ENCODE results near the gene PHC2. TPM values are rescaled to one million over a fixed set of nuclear protein-coding genes. Genes with fewer than 3 reads are reported as not detected.

Gene PHC2
- total and polyA plus RNA-seq, 11 donors: 79.7 to 194 (median 99.4) TPM

DNA sequence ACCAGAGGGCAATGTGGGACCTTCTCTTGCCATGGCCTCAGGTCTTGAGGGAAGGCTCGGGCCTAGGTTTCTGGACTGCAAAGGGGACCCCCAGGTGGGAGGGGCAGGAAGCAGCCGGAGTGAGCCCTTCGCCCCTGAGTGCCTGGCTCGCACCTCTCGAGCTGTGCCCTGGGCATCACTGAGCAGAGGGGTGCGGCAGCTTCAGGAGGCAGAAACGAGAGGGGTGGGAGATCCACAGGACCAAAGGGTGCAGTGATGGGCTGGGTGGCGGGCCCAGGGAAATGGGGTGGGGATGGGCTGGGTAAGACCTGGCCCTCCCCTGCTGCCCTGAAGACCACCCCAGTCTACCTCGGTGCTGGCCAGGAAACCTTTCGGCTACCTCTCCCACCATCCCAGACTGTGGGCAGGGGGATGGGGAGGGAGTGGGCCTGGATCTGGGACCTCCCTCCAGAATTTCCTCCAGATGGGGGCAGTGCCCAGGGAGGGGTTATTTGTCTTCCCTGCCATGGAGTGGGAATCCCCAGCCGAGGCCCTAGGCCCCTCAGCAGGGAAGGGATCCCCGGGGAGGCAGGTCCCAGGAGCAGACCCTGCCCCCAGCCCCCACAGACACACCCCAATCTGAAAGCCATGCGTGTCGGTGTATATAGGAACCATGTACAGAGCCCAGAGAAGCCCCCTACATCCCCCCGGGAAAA is 131.3 kb downstream of the PHC2 start:
- DNase-seq (peak in 1 of 5 donors; percentile 9), ATAC-seq (no peak)
- H3K27ac ChIP-seq: peak overlapping the region in 1 of 12 donors; percentile 56
- no peaks in the 10 kb centered on the region for H3K9me3 ChIP-seq
- H3K36me3 ChIP-seq: peaks cover 0 to 54% (median 48%) of the 10 kb centered on the region in 9 donors
- intact Hi-C loops (cut with DNase I): loop anchor here (2.0 to 10.0 kb wide), 16 partner anchors 42 to 315 kb away; partner anchors contain the start of genes ZSCAN20 (in 2 of the 10) and ZNF362 (in 1 of the 10)
- H3K4me1 ChIP-seq: peaks cover 0 to 30% (median 16%) of the 10 kb centered on the region in 12 donors
- TF ChIP-seq, protein P1, sequence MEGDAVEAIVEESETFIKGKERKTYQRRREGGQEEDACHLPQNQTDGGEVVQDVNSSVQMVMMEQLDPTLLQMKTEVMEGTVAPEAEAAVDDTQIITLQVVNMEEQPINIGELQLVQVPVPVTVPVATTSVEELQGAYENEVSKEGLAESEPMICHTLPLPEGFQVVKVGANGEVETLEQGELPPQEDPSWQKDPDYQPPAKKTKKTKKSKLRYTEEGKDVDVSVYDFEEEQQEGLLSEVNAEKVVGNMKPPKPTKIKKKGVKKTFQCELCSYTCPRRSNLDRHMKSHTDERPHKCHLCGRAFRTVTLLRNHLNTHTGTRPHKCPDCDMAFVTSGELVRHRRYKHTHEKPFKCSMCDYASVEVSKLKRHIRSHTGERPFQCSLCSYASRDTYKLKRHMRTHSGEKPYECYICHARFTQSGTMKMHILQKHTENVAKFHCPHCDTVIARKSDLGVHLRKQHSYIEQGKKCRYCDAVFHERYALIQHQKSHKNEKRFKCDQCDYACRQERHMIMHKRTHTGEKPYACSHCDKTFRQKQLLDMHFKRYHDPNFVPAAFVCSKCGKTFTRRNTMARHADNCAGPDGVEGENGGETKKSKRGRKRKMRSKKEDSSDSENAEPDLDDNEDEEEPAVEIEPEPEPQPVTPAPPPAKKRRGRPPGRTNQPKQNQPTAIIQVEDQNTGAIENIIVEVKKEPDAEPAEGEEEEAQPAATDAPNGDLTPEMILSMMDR (IDR thresholded peaks at IDR 0.05): no peak
- TF ChIP-seq POLR2A (IDR thresholded peaks at IDR 0.05): no peak
- H3K27me3 ChIP-seq: no peaks in the 10 kb centered on the region
- no peak overlapping the region for H3K4me3 ChIP-seq
- 90 to 92% (median 92%) methylated on average over 15 of the region's 15 CpGs for WGBS, 4 donors

DNA sequence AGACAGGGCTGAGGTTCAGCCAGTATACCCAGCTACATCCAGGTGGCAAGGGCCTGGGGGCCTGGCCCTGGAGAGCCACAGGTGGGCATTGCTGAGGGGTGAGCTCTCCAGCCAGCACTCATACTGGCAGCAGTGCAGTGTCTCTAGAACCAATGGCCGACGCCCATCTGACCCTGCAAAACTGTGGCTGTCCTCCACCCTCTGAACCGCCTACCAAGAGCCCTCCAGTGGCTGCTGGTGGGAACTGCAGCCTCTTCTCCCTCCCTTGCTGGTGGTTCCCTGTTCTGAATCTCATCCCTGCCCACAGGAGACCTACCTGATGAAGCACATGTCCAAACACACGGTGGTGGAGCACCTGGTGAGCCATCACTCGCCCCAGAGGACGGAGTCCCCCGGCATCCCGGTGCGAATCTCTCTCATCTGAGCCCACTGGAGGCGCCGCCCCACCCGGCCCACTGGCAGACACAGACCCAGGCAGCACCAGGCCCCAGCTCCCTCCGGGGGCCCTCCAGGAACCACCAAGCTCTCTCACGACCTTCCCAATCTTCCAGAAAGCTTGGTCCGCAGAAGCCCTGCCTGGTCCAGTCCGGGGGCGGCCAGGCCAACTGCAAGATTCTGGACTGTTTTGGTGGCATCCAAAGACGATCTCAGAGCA is 132.1 kb downstream of the PHC2 start:
- intact Hi-C loops (cut with DNase I): loop anchor here (2.0 to 10.0 kb wide), 15 partner anchors 41 to 316 kb away; partner anchors contain the start of genes ZSCAN20 (in 2 of the 10) and ZNF362 (in 1 of the 10)
- H3K27me3 ChIP-seq: no peaks in the 10 kb centered on the region
- peaks cover 0 to 30% (median 16%) of the 10 kb centered on the region in 12 donors for H3K4me1 ChIP-seq
- H3K27ac ChIP-seq: peak overlapping the region in 2 of 12 donors; percentile 30 to 56
- 70 to 74% (median 71%) methylated on average over 17 to 18 of the region's 18 CpGs for WGBS, 4 donors
- ATAC-seq (peak; percentile 63 to 73 (median 68)), DNase-seq (peak; percentile 71 to 81 (median 78))
- no peaks in the 10 kb centered on the region for H3K9me3 ChIP-seq
- H3K4me3 ChIP-seq: no peak overlapping the region
- peaks cover 0 to 63% (median 56%) of the 10 kb centered on the region in 9 donors for H3K36me3 ChIP-seq
- TF ChIP-seq, protein P1 (IDR thresholded peaks at IDR 0.05): peak; percentile 81 to 95 (median 92)
- no peak for TF ChIP-seq POLR2A (IDR thresholded peaks at IDR 0.05)

DNA sequence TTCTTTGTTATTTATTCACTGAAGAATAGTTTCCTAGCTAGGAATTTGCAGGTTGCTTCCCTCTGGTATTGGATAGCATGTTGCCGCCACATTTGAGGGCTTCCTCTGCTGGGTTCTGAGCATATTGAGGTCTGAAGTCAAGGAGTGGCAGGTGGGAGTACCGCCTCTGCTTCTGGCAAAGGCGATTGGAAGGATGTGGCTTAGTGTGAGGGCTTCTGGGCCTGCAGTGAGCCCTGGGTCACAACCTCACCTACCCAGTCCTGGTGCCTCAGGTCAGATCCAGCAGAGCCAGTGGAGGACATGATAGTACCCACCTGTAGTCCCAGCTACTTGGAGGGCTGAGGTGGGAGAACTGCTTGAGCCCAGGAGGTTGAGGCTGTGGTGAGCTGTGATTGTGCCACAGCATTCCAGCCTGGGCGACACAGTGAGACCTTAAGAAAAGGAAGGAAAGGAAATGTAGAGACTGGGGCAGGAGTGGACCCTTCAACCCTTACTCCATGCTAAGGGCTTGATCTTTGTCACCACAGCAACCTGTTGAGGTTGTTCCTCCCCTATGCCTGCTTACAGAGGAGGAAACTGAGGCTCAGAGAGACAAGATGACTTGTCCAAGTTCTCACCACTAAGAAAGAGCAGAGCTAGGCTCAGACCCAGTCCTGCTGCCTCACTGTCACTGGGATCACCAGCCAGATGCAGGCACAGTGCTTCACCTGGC is 132.8 kb downstream of the PHC2 start:
- Histone ChIP-seq H3K4me3 (no peak overlapping the region), H3K9me3 (no peaks in the 10 kb centered on the region), H3K27ac (peak overlapping the region in 1 of 12 donors; percentile 30), H3K36me3 (peaks cover 0 to 68% (median 59%) of the 10 kb centered on the region in 9 donors), H3K4me1 (peaks cover 0 to 30% (median 17%) of the 10 kb centered on the region in 12 donors), H3K27me3 (no peaks in the 10 kb centered on the region)
- TF ChIP-seq, protein P1 (IDR thresholded peaks at IDR 0.05): no peak
- DNase-seq (peak in 1 of 5 donors; percentile 7), ATAC-seq (no peak)
- intact Hi-C loops (cut with DNase I): loop anchor here (2.0 to 10.0 kb wide), 18 partner anchors 41 to 317 kb away; partner anchors contain the start of genes ZSCAN20 (in 2 of the 10) and ZNF362 (in 1 of the 10)
- WGBS, 4 donors: 88 to 95% (median 93%) methylated on average over 4 of the region's 4 CpGs

Measured in heart left ventricle (tissue), 16 donors.